GM19397 (cell line): ENCODE data around the gene DSTN.

ENCODE experiments used
- ATAC-seq: cut with Tn5 transposase; IDR thresholded peaks from one replicate; pipeline ENCODE4 v1.9.1; 2021; ENCODE audit warnings: mild to moderate bottlenecking, moderate library complexity; ENCODE audit not compliant: unreplicated experiment

The DSTN gene

GRCh38 chr20:17545127-17545526 is 24.7 kb upstream of the DSTN start:
- no peak for ATAC-seq

DNA sequence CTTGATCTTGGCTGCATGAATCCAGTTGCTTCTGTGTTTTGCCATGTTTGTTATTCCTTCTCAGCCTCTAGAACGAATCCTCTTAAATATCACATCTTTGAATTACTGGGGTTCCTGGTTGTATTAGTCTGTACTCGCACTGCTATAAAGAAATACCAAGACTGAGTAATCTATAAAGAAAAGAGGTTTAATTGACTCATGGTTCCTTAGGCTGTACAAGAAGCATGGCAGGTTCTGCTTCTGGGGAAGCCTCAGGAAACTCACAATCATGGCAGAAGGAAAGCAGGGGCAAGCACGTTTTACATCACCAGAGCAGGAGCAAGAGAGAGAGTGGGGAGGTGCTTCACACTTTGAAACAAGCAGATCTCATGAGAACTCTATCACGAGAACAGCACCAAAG is 20.7 kb upstream of the DSTN start:
- no peak for ATAC-seq

GRCh38 chr20:17555106-17555505 is 14.8 kb upstream of the DSTN start:
- ATAC-seq = no peak

GRCh38 chr20:17556837-17557674 is 12.8 kb upstream of the DSTN start:
- no peak for ATAC-seq

DNA sequence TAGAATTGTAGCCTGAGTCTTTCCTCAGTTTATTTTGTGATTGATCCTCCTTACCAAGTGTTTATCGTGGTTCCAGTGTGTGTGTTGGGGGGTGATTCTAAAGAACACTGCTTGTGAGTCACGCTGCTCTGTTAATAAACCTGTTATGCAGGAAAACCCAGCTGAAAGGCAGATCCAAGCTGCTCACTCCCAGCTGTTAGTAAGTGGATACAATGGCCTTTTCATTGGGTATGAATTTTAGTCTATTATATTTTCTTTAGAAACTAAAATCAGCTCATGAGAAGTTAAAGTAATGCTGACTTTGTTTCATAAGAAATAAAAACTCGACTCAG is 12.2 kb upstream of the DSTN start:
- ATAC-seq = no peak

DNA sequence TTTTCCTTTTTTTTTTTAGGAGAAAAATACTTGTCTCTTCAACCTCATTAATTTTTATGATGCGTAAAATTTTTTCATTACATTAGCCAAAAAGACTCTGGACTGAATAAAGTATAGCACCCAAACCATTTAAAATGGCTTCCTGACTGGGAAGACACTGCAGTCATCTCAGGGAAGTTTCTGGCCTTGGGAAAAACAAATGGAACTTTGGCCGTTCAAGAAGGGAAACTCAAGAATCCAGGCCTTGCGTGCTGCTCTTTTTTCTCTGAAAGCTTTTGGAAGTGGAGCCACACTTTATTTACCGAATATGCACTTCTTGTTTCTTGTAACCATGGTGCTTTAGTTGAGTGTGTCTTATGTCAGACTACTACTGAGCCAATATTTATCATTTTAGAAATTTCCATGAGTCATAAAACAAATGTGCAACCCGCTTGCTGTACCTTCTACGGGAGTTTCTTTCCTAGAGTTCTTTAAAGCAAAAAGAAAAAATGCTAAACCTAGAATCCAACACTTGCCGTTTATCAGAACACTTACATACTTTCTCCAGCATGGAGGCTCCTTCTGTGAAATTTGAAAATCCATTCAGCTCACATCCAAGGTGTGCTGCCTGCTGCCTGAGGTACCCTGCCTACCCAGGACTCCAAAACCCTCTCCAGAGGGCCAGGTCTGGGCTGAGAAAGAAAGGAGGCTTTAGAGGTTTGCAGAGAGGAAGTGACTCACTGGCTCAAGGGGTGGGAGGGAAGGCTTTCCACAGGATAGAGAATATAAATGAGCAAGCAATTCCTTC is 11.5 kb upstream of the DSTN start:
- ATAC-seq = no peak

DNA sequence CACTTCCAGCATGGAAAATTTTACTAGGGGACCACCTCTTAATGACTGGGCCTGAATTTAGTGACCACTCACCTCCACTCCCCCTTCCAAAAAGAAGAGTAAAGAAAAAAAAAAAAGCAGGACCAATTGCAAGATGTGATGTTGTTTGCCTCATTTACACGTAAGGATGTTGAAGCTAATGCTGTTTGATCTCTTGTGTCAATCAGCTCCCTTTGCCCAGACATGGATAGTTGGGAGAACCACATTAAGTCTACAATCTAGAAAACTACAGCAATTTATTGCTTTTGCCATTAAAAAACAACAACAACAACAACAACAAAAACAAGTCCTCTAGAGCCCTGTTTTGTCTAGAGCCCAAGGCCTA is 11.0 kb upstream of the DSTN start:
- ATAC-seq = no peak

DNA sequence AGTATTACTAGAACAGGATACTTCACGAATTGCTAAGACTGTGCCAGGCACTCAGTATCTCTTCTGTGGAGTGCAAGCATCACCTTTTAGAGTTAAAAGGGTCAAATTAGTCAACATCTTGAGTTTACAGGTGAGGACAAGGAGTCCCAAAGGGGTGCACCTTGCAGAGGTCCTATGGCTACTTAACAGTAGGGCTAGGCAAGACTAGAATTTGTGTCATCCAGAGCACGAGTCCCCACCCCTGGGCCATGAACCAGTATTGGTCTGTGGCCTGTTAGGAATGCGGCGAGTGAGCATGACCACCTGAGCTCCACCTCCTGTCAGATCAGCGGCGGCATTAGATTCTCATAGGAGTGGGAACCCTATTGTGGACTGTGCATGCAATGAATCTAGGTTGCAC is 10.5 kb upstream of the DSTN start:
- ATAC-seq = no peak

DNA sequence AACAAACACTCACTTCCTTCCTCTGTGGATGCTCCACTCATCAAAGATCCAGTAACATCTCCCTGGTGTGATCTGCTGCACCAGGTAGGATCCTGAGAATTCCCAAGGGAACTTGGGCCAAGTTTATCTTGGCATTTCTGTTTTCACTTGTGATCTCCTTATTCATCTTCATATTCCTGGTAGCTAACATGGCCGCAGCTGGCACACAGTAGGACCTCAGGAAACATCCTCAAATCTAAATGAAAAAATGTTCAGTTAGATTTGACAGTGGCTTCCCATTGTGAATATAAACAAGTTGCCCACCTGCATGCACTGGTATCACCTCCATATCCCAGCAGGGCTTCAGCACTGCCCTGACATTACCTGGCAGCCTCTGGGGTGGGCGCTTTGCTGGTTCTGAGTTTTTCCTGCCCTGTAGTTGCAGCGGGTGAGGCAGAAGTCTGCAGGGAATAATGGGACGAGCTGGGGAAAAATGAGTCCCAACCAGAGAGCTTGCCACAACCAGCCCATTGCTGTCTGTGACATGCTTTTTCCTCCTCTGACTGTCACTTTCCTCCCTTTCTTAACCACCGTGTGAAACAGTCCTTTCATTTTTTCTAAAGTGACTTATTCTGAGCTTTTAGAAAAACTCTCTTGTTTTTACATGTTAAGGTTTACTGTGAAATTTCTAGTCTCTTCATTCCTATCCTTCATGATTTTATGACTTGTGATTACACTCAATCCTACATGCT is 9.4 kb upstream of the DSTN start:
- ATAC-seq = no peak

DNA sequence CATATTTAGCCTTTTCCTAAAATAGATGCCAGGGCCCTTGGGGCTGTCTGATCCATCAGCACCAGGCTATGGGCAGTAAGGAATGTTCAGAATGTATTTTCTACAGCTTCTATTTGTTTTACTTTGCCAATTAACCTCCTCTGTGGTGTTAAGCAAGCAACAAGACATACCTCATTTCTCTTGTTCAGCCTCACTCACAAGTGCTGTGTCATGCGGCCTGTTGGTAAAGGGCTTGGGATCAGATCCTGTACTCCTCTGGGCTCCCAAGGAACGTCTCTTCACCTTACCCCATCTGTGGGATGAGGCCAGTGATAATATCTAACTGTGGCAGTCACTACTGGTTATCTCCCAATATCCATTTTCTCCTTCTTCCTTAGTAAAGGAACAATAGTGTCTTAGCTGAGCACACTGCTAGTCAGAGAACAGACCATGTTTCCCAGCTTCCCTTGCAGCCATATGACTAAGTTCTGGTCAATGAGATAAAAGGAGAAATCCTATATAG is 7.0 kb upstream of the DSTN start:
- no peak for ATAC-seq

GRCh38 chr20:17565169-17565845 is 4.6 kb upstream of the DSTN start:
- ATAC-seq = no peak

- ATAC-seq = no peak
These were observed 3.5 kb upstream of the DSTN start for GRCh38 chr20:17566345-17566744.

- no peak for ATAC-seq
These were observed 1.7 kb upstream of the DSTN start for GRCh38 chr20:17568045-17568788.

- ATAC-seq = no peak
These were observed 828 bp upstream of the DSTN start for GRCh38 chr20:17568972-17569521.

DNA sequence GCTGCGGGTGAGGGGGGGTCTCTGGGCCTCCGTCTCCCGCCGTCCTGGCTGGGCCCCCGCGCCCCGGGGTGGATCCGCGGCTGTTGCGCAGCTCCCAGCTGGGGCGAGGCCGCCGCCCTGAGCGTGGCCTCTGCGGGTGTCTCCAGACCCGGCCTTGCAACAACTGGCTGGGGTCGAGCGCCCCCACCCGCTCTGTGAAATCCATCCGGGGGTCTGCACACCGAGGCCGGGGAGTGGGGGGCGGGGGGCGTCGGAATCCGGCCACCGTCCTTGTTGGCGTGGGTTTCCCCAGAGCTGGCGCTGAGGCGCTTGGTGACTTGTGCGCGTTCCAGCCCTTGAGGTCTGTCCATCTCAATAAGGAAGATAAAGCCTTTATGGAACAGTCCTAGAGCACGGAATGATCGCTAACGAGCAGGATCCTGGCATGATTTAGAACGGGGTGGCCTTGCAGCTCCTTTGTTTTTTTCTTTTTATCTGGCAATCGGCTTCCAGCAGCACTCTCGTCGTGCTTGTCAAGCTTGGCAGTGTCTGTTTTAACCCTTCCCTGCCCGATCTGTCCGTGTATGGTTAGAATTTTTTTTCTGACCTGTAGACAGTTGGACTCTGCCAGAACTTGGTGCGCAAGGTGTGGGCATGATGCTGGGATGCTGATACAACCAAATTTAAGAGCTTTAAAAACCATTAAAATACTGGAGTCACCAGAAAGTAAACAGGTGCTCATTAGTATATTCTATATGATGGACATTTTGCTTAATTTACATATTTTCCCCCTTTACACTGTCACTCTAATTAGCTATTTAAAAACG is 675 bp downstream of the DSTN start:
- peak; percentile 49 for ATAC-seq

- no peak for ATAC-seq
These were observed 1.3 kb downstream of the DSTN start for GRCh38 chr20:17571153-17571527.

DNA sequence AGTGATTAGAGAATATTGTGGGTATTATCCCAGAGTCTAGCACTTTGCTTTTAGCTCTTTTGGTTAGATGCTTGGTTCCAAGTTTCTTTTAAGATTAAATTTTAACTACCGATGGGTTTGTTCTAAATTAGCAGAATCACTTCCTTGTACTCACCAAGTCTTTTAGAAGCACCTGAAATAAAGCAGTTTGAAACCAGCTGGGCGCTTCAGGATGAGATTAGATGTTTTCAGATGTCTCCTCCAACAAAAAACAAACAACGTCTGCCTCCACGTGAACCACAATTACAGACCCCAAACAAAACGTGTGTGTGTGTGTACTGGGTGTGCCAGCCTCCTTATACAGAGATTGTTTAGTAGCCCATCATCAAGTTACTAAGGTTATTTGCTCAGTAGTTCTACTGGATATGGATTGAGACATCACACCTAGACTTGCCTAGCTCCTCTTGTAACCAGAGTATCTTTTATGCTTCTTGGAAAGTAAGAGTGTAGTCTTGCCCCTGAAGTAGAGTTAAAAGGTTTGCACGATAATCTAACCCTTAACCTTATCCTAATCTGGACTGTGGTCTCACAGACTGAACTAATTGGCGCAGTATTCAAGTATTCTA is 2.3 kb downstream of the DSTN start:
- no peak for ATAC-seq

DNA sequence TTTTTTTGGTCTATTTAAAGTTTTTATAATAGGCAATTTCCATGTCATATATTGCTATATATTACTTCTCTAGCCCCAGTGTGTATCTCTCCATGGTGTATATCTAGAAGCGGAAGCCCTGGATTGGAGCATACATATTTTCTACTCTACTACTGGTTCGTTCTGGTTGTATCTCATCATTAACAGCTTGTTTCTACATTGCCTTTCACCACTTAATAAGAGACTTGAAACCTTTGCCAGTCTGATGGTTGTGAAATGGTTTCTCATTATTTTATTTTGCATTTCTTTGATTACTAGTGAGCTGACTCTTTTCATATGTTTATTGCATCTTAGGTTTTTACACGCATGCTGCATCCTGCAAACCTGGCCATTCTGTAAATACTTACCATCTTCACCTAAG is 3.6 kb downstream of the DSTN start:
- ATAC-seq = no peak

- ATAC-seq = no peak
These were observed 6.3 kb downstream of the DSTN start for GRCh38 chr20:17576215-17576614.
